ENCODE results near the gene TMEM179. TPM values are rescaled to one million over a fixed set of nuclear protein-coding genes. Genes with fewer than 3 reads are reported as not detected.

TMEM179 gene
- polyA plus RNA-seq, 4 donors: 0.90 to 1.9 (median 1.5) TPM

DNA sequence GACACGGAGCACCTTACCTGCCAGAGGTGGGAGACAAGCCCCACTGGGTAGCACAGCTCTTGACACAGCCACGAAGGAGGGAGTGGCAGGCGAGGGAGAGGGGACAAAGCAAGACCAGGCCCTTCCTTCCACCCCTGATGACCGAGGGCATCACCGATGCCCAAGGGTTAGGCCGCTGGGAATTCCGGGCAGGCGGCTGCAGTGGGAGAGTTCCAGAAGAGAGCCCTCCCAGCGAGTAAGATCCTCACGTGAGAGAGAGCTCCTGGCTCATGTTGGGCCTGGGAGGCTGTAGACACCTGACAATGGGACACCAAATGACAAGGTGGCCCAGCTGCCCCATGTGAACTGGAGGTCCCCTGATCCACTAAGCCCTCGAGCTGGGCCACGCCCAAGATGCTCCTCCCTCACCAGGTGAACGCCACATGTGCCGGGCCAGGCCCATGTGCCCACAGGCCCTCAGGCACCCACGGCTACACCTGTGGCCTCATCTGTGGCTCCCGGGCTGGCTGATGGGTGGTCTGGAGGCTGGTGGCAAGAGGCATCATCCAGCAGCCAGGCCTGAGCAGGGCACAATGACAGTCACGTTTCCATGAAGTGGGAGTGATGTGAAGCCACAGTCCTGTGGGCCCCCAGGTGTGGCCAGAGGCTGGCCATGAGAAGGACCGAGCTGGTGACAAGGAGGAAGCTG, 57.1 kb downstream of the TMEM179 start:
- no peak for DNase-seq (ENCODE audit: low read depth in 4 of 4, low spot score in 2 of 4)

DNA sequence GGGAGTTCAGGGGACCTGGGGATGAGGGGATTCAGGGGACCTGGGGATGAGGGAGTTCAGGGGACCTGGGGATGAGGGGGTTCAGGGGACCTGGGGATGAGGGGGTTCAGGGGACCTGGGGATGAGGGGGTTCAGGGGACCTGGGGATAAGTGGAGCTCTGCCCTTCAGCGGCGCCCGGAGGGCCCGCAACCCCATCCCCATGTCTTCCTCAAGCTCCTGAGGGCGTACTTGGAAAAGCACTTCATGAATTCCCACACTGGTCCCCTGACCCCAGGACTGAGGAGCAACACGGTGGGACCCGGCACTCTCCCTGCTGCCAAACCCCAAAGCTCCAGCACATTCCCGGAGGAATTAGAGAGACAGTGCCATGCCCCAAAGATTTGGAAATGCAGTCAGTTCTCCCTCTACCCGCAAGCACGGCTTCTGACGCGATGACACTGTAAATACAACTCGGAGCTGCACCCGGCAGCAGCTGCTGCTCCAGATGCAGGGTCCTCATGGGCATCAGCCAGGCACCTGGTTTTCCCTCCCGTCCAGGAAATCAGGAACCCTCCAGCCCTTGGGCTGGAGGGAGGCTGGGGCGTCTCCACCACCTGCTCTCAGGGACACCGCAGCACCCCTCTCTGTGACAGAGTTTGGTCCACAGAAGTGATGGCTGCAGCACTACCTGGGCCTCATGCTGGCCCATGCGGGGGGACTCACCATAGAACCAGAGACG, 57.8 kb downstream of the TMEM179 start:
- no peak for DNase-seq (ENCODE audit: low read depth in 4 of 4, low spot score in 2 of 4)

GRCh38 chr14:104545942-104546501, 58.5 kb downstream of the TMEM179 start:
- no peak for DNase-seq (ENCODE audit: low read depth in 4 of 4, low spot score in 2 of 4)

GRCh38 chr14:104545151-104545941, 59.2 kb downstream of the TMEM179 start:
- DNase-seq (ENCODE audit: low read depth in 4 of 4, low spot score in 2 of 4): no peak

DNA sequence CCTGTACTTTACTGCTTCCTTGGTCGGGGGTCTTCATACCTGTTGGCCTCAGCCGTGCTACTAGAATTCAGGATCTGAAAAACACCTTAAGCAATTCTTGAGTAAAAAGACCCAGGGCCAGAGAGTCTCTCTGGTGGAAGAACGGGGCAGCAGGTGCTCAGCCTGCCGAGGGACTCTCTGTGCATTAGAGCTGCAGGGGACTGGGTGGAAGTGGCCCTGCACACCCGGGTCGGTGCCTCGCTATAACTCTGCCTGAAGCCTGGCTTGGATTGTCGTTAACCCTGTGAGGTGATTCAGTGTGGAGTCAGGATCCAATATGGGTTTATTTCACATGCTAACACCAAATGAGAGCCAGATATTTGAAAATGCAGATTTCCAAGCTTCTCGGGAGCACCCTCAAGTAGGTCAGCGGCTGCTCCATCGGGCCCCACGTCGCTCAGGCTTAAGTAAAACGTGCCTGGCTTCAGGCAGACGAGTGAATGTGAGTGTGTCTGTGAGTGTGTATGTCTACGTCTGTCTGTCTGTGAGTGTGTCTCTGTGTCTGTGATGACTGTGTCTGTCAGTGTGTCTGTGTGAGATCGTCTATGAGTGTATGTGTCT, 60.1 kb downstream of the TMEM179 start:
- no peak for DNase-seq (ENCODE audit: low read depth in 4 of 4, low spot score in 2 of 4)

DNA sequence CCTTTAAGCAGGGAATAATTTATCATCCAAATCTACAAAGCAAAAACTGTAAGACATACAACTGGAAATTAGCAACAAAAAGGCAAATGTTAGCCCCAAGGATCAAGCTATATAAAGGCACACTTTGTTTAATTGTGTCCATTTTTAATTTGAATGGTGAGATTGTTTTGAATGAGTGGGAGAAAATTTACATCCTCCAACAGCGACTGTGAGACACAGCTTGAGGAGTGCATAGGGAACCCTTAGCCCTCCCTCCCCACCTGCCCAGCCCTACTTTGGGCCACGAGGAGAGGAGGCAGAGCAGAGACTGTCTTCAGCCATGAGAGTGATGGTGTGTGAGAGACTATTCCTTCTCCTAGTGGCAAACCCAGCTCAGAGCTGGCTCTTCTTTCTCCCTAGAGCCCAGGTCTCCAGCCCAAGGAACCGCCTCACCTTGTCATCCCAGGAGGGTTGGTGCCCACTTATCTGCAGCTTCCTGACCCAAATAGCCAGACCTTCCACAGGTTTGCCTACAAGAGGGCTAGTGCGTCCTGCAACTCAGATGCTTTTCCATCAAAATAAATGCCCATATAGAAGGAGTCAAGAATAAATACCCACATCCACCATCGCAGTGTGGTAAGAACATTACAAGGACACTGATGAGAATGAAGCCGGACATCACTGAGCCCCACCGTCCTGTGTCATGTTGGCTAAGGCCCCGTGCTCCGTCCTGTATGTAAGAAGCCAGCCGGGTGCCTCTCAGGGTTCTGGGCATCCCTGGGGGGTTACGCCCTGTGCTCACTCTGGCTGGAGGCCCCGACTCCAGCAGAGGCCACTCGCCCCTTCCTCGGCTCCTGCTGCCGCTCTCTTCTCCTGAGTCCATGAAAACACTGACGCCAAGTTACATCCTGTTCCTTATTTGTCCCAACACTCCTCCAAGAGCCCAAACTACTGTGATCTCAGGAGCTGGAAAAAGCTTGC, 61.4 kb downstream of the TMEM179 start:
- DNase-seq (ENCODE audit: low read depth in 4 of 4, low spot score in 2 of 4): no peak

DNA sequence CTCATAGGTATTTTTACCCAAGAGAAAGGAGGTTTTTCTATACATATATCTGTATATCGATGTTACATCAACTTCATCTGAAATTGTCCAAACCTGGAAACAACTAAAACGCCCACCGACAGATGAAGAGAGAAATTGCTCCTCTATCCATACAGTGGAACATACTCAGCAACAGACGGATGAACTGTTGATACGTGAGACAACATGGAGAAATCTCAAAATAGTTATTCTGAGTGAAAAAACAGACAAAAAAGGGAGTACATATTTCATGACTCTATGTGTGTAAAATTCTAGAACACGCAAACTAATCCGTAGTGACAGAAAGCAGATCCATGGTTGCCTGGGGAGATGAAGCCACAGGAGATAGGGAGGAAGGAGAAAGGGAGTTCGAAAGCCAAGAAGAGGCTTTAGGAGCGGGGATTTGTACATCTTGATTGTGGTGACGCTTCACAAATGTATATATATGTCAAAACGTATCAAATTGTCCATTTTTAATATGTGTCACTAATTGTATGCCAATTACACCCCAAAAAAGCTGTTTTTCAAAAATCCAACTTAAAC, 62.6 kb downstream of the TMEM179 start:
- no peak for DNase-seq (ENCODE audit: low read depth in 4 of 4, low spot score in 2 of 4)

Other genes starting within 250 kb of the TMEM179 start
- gene C14orf180, start 25.0 kb downstream of the TMEM179 start, polyA plus RNA-seq (ENCODE audit: insufficient read length in 4 of 4): under 1 TPM in 3 of 4 donors, not detected in 1; 0.14 to 0.23 (median 0.17) TPM
- 10 to 100 TPM; 34.1 to 73.9 (median 64.7) TPM for gene INF2, start 84.8 kb upstream of the TMEM179 start, polyA plus RNA-seq (ENCODE audit: insufficient read length in 4 of 4)
- 10 to 100 TPM; 12.7 to 19.7 (median 15.9) TPM for gene ADSS1, start 119.5 kb upstream of the TMEM179 start, polyA plus RNA-seq (ENCODE audit: insufficient read length in 4 of 4)
- gene SIVA1, start 148.4 kb upstream of the TMEM179 start, polyA plus RNA-seq (ENCODE audit: insufficient read length in 4 of 4): 100 to 1,000 TPM in 1 of 4 donors, 10 to 100 TPM in 3; 52.6 to 110 (median 81.4) TPM
- 100 to 1,000 TPM; 105 to 150 (median 131) TPM for gene AKT1, start 191.0 kb upstream of the TMEM179 start, polyA plus RNA-seq (ENCODE audit: insufficient read length in 4 of 4)
- 1 to 10 TPM; 4.1 to 5.9 (median 4.5) TPM for gene ZBTB42, start 196.3 kb upstream of the TMEM179 start, polyA plus RNA-seq (ENCODE audit: insufficient read length in 4 of 4)